Memory B cell (primary cell): ENCODE measurements around the gene NOXA1.
A peak's percentile ranks its signal among the peaks of the same experiment; 100 is the strongest.

Source experiments
- ATAC-seq: fragments of 150-1000 bp; cut with Tn5 transposase; 2 replicates; pipeline ENCODE4 v1.10.0; 2021; ENCODE audit warnings: low read depth, mild to moderate bottlenecking, moderate library complexity
- DNase-seq, 2 donors: peaks; one replicate each; pipeline ENCODE4 v3.0.0; 2022; ENCODE audit warnings: low spot score in 2 of 2
- H3K27ac Mint-ChIP-seq: one replicate; pipeline ENCODE4 v1.8.0; 2022; ENCODE audit warnings: mild to moderate bottlenecking, moderate library complexity, mixed read lengths
- H3K27me3 Mint-ChIP-seq: one replicate; pipeline ENCODE4 v1.8.0; 2022; ENCODE audit warnings: mixed read lengths
- H3K36me3 Mint-ChIP-seq: one replicate; pipeline ENCODE4 v1.8.0; 2022; ENCODE audit warnings: mild to moderate bottlenecking, mixed read lengths
- H3K4me1 Mint-ChIP-seq: one replicate; pipeline ENCODE4 v1.8.0; 2022; ENCODE audit warnings: mixed read lengths
- H3K4me3 Mint-ChIP-seq: one replicate; pipeline ENCODE4 v1.8.0; 2022; ENCODE audit warnings: mild to moderate bottlenecking, moderate library complexity, mixed read lengths
- H3K9me3 Mint-ChIP-seq: one replicate; pipeline ENCODE4 v1.8.0; 2022; ENCODE audit warnings: mixed read lengths

The NOXA1 gene

GRCh38 chr9:137394866-137395665, 28.1 kb upstream of the NOXA1 start:
- ATAC-seq (no peak), DNase-seq (no peak)
- Mint-ChIP-seq H3K27me3 (no peaks in the 10 kb centered on the region), H3K4me3 (no peak overlapping the region), H3K4me1 (peaks cover 6% of the 10 kb centered on the region), H3K36me3 (peaks cover 9% of the 10 kb centered on the region), H3K9me3 (peaks cover 2% of the 10 kb centered on the region), H3K27ac (no peak overlapping the region)

DNA sequence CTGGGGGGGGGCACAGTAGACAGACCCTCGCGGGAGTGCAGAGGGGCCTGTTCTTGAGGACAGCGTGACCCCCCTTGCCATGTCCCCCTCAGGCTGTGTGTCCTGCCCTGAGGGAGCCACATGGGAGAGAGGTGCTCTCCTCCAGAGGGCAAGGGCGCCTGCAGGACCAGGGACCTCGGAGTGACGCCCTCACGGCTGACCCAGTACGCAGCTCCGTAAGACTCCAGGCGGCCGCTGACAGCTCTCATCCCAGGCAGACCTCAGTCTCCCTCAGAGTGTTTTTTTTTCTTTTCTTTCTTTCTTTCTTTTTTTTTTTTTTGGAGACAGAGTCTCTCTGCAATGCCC, 27.6 kb upstream of the NOXA1 start:
- H3K9me3 Mint-ChIP-seq, result peaks cover 2% of the 10 kb centered on the region
- H3K36me3 Mint-ChIP-seq, result peaks cover 10% of the 10 kb centered on the region
- no peak overlapping the region for H3K27ac Mint-ChIP-seq
- DNase-seq (no peak), ATAC-seq (no peak)
- H3K4me1 Mint-ChIP-seq, result peaks cover 10% of the 10 kb centered on the region
- no peak overlapping the region for H3K4me3 Mint-ChIP-seq
- H3K27me3 Mint-ChIP-seq, result no peaks in the 10 kb centered on the region

DNA sequence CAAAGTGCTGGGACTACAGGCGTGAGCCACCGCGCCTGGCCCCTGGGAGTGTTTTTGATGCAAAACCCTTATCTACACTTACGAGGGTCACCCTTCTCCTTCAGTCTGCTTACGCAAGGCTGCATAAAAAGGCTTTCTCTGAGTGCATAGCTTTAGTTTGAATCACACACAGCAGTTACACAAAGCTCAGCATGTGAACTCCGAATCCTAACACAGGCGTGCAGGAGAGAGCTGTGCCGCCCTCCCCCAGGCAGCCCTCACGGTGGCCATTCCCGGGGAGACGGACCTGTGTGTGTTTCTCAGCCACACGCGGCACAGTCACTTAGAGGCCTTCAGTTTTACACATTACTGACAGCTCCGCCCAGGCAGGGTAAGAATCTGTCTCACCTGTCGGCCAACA, 27.0 kb upstream of the NOXA1 start:
- DNase-seq, result no peak
- Mint-ChIP-seq H3K27me3 (no peaks in the 10 kb centered on the region), H3K36me3 (peaks cover 10% of the 10 kb centered on the region), H3K4me3 (no peak overlapping the region), H3K9me3 (peaks cover 2% of the 10 kb centered on the region), H3K4me1 (peaks cover 10% of the 10 kb centered on the region), H3K27ac (no peak overlapping the region)
- no peak for ATAC-seq

- H3K36me3 Mint-ChIP-seq, result peaks cover 10% of the 10 kb centered on the region
- H3K4me3 Mint-ChIP-seq, result no peak overlapping the region
- no peak for DNase-seq
Measured at GRCh38 chr9:137396634-137397367, 26.4 kb upstream of the NOXA1 start.

DNA sequence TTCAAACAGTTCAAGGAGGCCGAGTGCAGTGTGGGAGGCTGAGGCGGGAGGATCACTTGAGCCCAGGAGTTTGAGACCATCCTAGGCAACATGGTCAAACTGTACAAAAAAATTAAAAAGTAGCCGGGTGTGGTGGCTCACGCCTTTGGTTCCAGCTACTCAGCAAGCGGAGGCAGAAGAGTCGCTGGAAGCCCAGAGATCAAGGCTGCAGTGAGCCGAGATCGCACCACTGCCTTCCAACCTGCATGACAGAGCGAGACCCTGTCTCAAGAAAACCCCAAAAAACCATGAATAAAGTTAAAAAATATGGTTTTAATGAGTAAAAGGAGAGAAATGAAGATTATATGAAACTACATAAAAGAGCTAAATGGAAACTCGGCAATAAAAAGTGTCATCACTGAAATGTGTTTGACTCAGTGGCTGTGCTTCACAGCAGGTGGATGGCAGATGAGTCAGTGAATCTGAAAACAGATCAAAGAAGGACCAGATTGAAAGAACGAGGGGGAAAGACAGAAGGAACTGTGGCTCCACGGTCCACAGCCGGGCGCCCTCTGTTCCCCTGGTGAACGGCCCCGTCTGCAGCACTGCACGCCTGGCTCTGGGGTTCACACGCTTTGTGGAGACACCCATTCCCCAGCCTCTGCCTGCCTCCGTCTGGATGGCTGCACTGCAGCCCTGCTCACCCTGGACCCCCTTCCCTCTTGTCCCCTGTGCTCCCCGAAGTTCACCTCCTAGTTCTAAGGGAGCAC, 25.3 kb upstream of the NOXA1 start:
- peaks cover 15% of the 10 kb centered on the region for H3K36me3 Mint-ChIP-seq
- DNase-seq (no peak), ATAC-seq (no peak)
- peaks cover 15% of the 10 kb centered on the region for H3K4me1 Mint-ChIP-seq
- no peak overlapping the region for H3K4me3 Mint-ChIP-seq
- peaks cover 6% of the 10 kb centered on the region for H3K9me3 Mint-ChIP-seq
- H3K27me3 Mint-ChIP-seq, result no peaks in the 10 kb centered on the region
- H3K27ac Mint-ChIP-seq, result no peak overlapping the region

More at GRCh38 chr9:137396634-137397367, 26.4 kb upstream of the NOXA1 start:
- H3K27me3 Mint-ChIP-seq, result no peaks in the 10 kb centered on the region
- ATAC-seq, result no peak
- peaks cover 2% of the 10 kb centered on the region for H3K9me3 Mint-ChIP-seq
- no peak overlapping the region for H3K27ac Mint-ChIP-seq
- H3K4me1 Mint-ChIP-seq, result peaks cover 10% of the 10 kb centered on the region

DNA sequence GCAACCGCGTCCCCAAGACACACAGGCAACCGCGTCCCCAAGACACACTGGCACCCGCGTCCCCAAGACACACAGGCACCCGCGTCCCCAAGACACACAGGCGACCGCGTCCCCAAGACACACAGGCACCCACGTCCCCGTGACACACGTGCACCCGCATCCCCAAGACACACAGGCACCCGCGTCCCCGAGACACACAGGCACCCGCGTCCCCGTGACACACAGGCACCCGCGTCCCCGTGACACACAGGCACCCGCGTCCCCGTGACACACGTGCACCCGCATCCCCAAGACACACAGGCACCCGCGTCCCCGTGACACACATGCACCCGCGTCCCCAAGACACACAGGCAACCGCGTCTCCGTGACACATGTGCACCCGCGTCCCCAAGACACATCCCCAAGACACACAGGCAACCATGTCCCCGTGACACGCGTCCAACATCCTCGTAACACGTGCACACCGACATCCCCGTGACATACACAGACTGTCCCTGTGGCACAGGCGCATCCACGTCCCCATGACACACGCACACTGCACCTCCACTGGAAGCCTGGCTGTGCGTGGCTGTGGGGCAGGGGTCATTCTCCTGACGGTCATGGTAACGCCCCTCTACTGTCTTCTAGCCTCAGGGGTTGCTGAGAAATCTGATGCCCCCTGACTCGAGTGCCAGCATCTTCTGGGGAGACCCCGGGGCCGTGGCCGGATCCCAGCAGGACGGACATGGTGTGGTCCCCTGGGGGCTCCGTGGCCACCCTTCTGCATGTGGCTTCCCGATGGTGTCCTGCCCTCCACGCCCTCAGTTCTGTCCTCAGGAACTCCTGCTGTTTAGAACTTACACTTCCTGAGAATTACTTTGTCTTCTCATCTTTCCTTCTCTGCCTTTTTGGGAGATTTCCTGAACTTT, 24.4 kb upstream of the NOXA1 start:
- H3K27ac Mint-ChIP-seq, result no peak overlapping the region
- ATAC-seq, result no peak
- H3K4me3 Mint-ChIP-seq, result no peak overlapping the region
- H3K4me1 Mint-ChIP-seq, result peaks cover 15% of the 10 kb centered on the region
- no peaks in the 10 kb centered on the region for H3K27me3 Mint-ChIP-seq
- no peak for DNase-seq
- H3K36me3 Mint-ChIP-seq, result peaks cover 15% of the 10 kb centered on the region
- peaks cover 6% of the 10 kb centered on the region for H3K9me3 Mint-ChIP-seq

DNA sequence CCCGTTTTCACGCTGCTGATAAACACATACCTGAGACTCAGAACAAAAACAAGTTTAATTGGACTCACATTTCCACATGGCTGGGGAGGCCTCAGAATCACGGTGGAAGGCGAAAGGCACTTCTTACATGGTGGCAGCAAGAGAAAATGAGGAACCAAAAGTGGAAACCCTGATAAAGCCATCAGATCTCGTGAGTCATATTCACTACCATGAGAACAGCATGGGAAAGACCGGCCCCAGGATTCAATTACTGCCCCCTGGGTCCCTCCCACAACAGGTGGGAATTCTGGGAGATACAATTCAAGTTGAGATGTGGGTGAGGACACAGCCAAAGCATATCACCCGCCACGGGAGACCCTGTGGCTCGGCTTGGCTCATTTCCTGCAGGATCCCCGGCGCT, 20.4 kb upstream of the NOXA1 start:
- Mint-ChIP-seq H3K27ac (peak overlapping the region; percentile 18), H3K4me3 (no peak overlapping the region), H3K4me1 (peaks cover 15% of the 10 kb centered on the region), H3K27me3 (no peaks in the 10 kb centered on the region), H3K9me3 (peaks cover 4% of the 10 kb centered on the region), H3K36me3 (peaks cover 10% of the 10 kb centered on the region)
- ATAC-seq (no peak), DNase-seq (no peak)

- Mint-ChIP-seq H3K4me1 (peaks cover 18% of the 10 kb centered on the region), H3K9me3 (peaks cover 4% of the 10 kb centered on the region), H3K4me3 (no peak overlapping the region), H3K27me3 (peaks cover 2% of the 10 kb centered on the region), H3K36me3 (peaks cover 10% of the 10 kb centered on the region), H3K27ac (no peak overlapping the region)
- ATAC-seq, result no peak
- DNase-seq, result no peak
Measured at GRCh38 chr9:137403269-137403668, 19.9 kb upstream of the NOXA1 start.

DNA sequence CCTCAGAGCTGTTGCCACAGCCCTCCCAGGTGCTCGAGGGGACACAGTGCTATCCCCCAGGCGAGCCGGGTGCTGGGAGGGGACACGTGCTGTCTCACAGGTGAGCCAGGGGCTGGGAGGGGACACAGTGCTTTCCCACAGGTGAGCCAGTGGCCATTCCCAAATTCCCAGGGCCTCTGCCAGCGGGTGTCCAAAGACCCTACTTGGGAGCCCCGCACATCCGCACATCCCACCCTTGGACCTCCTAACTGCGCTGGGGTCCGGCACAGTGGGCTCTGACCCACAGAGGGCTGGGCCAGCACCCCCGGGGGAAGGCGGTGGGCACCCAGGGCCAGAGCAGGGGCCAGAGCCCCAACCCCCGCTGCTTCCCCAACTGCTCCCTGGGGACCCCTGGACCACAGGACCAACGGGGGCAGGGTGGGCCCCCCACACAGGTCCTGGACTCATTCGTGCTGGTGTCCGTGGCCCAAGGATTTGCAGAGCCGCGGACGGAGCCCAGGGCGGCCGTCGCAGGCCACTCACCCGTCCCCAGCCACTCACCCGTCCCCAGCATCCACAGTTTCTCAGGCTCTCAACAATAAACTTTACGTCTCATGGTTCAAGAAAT, 18.1 kb upstream of the NOXA1 start:
- H3K27me3 Mint-ChIP-seq, result peaks cover 4% of the 10 kb centered on the region
- peaks cover 12% of the 10 kb centered on the region for H3K36me3 Mint-ChIP-seq
- H3K27ac Mint-ChIP-seq, result no peak overlapping the region

GRCh38 chr9:137405677-137406081, 17.5 kb upstream of the NOXA1 start:
- H3K4me1 Mint-ChIP-seq, result peaks cover 8% of the 10 kb centered on the region
- H3K27ac Mint-ChIP-seq, result no peak overlapping the region
- peaks cover 10% of the 10 kb centered on the region for H3K36me3 Mint-ChIP-seq
- H3K27me3 Mint-ChIP-seq, result peaks cover 4% of the 10 kb centered on the region
- peaks cover 4% of the 10 kb centered on the region for H3K9me3 Mint-ChIP-seq
- DNase-seq, result no peak
- no peak for ATAC-seq
- peak overlapping the region; percentile 19 for H3K4me3 Mint-ChIP-seq

More for the DNA sequence above, 18.1 kb upstream of the NOXA1 start:
- Mint-ChIP-seq H3K4me1 (peaks cover 11% of the 10 kb centered on the region), H3K9me3 (peaks cover 4% of the 10 kb centered on the region), H3K4me3 (no peak overlapping the region)
- DNase-seq, result no peak
- no peak for ATAC-seq

DNA sequence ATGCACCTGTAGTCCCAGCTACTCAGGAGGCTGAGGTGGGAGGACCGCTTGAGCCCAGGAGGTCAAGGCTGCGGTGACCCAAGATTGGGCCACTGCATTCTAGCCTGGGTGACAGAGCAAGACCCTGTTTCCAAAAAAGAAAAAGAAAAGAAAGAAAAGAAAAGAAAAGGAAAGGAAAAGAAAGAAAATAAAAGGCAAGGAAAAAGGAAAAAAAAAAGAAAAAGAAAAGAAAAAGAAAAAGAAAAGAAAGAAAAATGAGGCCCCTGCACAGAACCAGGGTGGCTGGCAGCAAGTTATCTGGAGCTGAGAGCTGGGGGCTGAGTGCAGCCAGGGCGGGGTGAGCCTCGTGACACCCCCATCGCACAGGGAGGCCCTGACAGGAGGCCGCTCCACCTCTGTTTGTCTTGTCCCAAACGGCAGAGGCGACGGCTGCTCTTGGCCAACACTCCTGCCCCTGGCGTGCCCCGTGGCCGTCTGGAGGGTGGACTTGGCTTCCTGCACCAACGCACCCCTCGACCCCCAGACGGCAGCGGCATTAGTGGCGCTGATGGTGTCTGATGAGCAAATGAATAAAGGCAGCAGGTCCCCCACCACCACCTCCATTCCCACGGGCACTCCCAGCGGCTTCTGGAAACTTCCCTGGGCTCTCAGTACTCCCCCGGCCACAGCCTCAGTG, 17.0 kb upstream of the NOXA1 start:
- Mint-ChIP-seq H3K9me3 (peaks cover 4% of the 10 kb centered on the region), H3K4me3 (peak overlapping the region; percentile 19), H3K36me3 (peaks cover 10% of the 10 kb centered on the region), H3K27ac (no peak overlapping the region), H3K4me1 (peaks cover 8% of the 10 kb centered on the region), H3K27me3 (peaks cover 4% of the 10 kb centered on the region)
- DNase-seq, result no peak
- ATAC-seq, result no peak

GRCh38 chr9:137406876-137407589, 16.2 kb upstream of the NOXA1 start:
- Mint-ChIP-seq H3K4me3 (peak overlapping the region; percentile 11), H3K27ac (no peak overlapping the region), H3K4me1 (peaks cover 8% of the 10 kb centered on the region), H3K36me3 (peaks cover 10% of the 10 kb centered on the region), H3K27me3 (peaks cover 4% of the 10 kb centered on the region), H3K9me3 (peaks cover 4% of the 10 kb centered on the region)
- peak; percentile 76 for ATAC-seq
- peak; percentile 42 to 55 for DNase-seq
